KOPT-K1 (cell line): ENCODE results near the gene LIN52.

Experiments used
- H3K27ac ChIP-seq: fragments of 200-600 bp; sonication (generic); 2 replicates; pipeline ENCODE4 v1.5.1; 2016; ENCODE audit warnings: antibody characterized with exemption, mild to moderate bottlenecking, low read depth, low read length; ENCODE audit not compliant: poor library complexity, severe bottlenecking
- H3K36me3 ChIP-seq: fragments of 200-600 bp; sonication (generic); 2 replicates; pipeline ENCODE4 v1.5.1; 2017; ENCODE audit warnings: antibody characterized with exemption, mild to moderate bottlenecking, low read length, moderate library complexity; ENCODE audit not compliant: insufficient read depth
- H3K9me3 ChIP-seq: fragments of 200-600 bp; sonication (generic); 2 replicates; pipeline ENCODE4 v1.5.1; 2017; ENCODE audit warnings: antibody characterized with exemption, low read length, mild to moderate bottlenecking; ENCODE audit not compliant: insufficient read depth, poor library complexity, severe bottlenecking

The LIN52 gene

GRCh38 chr14:74245292-74245691 is 160.5 kb downstream of the LIN52 start:
- H3K27ac ChIP-seq: no peak overlapping the region
- H3K36me3 ChIP-seq: no peaks in the 10 kb centered on the region
- no peaks in the 10 kb centered on the region for H3K9me3 ChIP-seq

GRCh38 chr14:74246542-74246941 is 161.8 kb downstream of the LIN52 start:
- no peaks in the 10 kb centered on the region for H3K9me3 ChIP-seq
- no peak overlapping the region for H3K27ac ChIP-seq
- no peaks in the 10 kb centered on the region for H3K36me3 ChIP-seq

- no peaks in the 10 kb centered on the region for H3K36me3 ChIP-seq
- no peaks in the 10 kb centered on the region for H3K9me3 ChIP-seq
- H3K27ac ChIP-seq: no peak overlapping the region
Observed at GRCh38 chr14:74248017-74248416, 163.3 kb downstream of the LIN52 start.

- no peaks in the 10 kb centered on the region for H3K9me3 ChIP-seq
- no peak overlapping the region for H3K27ac ChIP-seq
- H3K36me3 ChIP-seq: no peaks in the 10 kb centered on the region
Observed at GRCh38 chr14:74249433-74250375, 164.9 kb downstream of the LIN52 start.
